HG03108 (cell line): ENCODE data around the gene KREMEN1.
"Not testable (repeated sequence)": the region's sequence is repeated elsewhere in the genome, so short reads cannot be mapped to it uniquely, and the experiment has no call there.

ENCODE experiments used
- ATAC-seq: cut with Tn5 transposase; IDR thresholded peaks from one replicate; pipeline ENCODE4 v1.9.1; 2021; ENCODE audit warnings: moderate library complexity; ENCODE audit not compliant: unreplicated experiment

The KREMEN1 gene

DNA sequence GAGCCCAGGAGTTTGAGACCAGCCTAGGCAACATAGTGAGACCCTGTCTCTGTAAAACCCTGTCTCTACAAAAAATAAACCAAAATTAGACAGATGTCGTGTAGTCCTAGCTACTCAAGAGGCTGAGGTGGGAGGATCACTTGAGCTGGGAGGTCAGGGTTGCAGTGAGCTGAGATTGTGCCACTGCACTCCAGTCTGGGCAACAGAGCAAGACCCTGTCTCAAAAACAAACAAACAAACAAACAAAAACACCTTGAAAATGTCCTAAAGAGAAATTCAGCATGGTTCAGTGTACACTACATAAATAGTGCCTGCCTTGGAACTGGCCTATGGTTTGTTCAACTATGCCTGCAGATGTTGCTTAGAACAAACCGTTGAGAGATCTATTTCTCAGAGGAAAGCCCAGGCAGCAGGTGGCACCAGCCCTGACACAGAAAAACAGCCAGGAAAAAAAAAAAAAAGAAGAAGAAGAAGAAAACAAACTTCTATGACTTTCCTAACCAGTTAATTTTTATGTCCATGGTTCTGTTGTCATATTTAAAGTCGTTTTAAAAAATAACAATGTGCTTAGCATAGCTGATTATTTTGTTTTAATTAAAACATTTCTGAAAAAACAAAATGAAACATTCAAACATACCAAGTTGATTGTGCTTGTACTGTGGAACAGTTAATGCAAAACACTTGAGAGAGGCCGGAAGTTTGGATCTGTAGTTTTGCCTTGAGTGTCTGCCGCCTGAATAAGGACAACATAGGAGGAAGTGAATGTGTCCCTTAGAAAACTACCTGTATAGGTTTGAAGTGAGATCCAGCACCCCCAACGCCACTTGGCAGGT is 5.4 kb downstream of the KREMEN1 start:
- no peak for ATAC-seq

DNA sequence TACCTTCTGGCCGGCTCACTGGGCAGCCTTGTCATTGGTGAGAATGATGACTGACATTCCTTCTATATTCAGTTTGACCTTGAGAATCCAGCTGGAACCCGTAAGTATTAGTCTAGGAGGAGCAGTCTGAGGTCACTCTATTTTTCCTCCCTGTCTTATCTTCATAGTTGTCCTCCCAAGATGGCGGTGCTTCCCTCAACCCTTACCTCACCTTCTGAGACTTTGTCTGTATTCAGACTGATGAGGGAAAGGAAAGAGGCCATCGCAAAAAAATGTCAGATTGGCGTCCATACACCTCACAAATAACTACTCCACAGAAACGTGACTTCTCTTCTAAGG is 6.0 kb downstream of the KREMEN1 start:
- ATAC-seq = no peak

DNA sequence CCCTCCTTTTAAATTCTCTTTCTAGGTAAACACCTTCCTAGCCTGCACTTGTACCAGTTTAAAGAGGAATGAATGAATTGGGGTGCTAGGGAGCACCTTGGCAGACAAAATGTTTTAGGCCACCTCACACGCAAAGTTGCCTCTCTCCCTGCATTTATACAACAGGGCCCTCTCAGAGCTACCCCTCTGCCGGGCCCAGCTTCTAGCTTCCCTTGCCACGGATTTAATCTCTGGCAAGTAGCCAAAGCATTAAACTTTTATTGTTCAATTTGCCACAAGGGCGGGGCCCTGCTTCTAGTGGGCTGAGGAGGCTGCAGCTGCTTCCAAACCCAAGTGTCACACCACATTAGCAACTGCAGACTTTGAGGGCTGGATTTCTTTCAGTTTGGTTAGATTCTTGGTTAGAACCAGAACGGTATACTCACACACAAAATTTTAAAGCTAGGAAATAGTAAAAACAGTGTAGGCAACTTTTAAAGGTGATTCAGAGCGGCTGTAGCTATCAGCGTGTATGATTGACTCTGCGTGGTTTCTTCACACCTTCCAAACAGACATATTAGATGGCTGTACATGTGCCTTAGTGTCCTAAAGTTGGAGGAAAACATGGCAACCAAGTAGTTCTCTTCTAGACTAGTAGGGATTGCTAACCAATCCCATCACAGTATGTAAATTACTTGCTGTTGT is 6.5 kb downstream of the KREMEN1 start:
- ATAC-seq = no peak

DNA sequence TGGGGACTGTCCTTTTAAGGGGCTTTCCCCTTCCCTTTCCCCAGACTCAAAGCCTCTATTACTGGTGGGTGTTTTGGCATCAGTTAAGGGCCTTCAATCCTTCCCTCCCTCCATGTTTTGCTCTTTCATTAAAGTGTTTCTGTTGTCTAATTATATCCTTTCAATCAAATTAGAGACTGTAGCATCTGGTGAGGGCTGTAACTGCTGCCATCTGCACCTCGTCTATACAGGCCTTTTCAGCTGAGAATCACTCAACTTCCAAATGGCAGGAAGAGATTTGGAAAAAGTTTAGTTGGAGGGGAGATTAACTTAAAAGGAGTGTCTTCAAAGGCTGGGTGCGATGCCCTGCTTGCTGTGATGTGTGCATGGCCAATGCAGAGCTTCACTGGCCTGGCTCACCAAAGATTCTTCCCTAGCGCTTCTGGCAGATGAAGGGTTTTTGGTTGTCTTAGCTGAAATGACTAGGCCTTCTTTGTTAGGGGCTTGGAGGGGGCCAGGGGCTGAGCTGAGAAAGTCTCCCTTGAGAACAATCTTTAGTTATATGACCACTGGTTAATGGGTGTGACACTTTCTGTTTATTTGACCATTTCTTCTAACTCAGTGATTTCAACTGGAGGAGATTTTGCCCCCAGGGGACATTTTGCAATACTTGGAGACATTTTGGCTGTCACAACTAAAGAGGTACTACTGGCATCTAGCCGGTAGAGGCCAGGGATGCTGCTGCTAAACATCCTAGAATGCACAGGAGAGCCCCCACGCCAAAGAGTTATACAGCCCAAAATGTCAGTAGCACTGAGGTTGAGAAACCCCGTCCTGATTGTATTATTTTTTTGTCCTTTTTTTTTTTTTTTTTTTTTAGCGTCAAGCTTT is 7.5 kb downstream of the KREMEN1 start:
- ATAC-seq = no peak

DNA sequence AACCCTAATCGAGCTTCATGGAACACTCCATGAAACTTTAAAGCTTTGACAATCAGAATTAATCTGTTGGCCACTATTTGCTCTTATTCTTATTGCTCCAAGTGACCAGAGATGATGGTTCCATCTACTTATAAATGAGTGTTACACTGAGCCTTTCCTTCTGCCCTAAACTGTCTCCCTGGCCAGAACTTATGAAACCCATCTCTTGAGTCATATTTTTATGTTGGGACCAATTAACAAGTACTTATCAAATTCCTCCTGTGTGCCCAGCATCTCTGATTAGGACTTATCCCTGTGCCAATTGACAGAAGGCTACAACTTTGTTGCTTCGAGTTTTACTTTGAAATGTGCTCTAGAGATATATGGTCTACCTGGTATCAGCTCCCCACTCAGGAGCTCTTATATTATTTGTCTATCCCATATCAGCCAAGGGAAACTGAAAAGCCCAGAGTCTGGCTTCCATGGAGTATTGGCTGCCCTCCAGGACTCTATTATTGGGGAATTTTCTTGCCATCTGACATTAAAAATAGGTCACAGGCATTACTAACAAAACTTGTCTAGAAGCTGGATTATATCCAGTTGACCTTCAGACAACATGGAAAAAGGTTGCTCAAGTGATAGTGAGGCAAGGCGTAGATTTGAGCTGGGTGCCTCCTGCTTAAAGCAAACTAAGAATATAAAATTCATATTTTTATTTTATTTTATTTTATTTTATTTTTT is 8.8 kb downstream of the KREMEN1 start:
- no peak for ATAC-seq

DNA sequence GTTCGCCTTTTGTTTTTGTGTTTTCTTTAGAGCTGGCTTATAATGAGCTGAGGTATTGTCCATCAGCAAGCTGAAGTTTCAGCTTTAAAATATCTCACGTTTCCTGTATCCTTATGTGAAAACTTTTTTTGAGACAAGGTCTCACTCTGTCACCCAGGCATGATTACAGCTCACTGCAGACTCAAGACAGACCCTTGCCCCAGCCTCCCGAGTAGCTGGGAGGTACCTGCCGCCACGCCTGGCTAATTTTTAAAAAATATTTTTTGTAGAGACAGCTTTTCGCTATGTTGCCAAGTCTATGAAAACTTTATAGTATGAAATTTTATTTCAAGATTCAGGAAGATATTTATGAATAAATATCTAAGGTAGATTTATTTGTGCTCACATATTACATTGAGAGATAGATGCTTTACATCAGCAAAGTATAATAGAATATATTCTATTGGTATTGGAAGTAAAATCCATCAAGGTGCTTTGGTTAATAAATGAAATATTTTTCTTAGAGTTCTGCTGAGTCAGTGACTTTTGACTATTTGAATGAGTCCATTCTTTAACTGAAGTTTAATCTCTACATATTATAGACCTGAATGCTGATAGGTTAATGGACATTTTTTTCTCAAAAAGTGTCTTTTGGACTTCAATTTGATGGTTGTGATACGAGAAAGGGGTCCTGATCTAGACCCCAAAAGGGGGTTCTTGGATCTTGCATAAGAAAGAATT is 10.2 kb downstream of the KREMEN1 start:
- no peak for ATAC-seq

DNA sequence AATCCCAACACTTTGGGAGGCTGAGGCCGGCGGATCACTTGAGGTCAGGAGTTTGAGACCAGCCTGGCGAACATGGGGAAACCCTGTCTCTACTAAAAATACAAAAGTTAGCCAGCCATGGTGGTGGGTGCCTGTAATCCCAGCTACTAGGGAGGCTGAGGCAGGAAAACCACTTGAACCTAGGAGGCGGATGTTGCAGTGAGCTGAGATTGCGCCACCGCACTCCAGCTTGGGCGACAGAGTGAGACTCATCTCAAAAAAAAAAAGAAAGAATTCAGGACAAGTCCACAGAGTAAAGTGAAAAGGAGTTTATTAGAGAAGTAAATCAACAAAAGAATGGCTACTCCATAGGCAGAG is 10.7 kb downstream of the KREMEN1 start:
- not testable (repeated sequence) for ATAC-seq

DNA sequence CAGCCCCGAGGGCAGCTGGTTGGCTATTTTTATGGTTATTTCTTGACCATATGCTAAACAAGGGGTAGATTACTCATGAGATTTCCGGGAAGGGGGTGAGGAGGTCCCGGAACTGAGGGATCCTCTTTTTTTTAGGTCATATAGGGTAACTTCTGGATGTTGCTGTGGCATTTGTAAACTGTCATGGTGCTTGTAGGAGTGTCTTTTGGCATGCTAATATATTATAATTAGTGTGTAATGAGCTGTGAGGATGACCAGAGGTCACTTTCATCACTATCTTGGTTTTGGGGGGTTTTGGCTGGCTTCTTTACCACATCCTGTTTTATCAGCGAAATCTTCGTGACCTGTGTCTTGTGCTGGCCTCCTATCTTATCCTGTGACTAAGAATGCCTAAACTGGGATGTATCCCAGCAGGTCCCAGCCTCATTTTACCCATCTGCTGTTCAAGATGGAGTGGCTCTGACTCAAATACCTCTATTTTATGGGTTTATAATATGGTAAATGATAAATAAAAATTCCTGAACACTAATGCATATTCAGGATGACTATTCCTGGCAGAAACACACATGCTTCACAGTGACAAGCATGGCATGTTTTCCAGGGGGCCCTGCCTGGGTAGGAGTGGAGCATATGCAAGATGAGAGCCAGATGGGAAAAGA is 11.2 kb downstream of the KREMEN1 start:
- ATAC-seq = no peak

DNA sequence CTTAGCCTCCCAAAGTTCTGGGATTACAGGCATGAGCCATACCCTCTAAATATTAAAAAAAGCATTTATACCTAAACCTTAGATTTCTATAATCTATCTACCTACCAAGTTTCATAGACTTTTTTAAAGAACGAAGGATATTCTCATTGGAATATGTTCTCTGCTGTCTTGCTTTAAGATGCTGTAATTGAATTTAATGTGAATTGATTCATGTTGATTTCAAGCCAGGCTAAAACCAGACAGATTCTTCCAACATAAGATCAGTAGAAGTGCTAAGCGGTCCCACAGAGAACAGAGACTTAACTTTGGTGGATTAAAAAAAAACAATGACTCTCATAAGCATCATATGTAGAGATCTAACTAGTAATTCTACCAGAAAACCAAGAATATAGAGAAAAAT is 14.2 kb downstream of the KREMEN1 start:
- ATAC-seq = no peak

DNA sequence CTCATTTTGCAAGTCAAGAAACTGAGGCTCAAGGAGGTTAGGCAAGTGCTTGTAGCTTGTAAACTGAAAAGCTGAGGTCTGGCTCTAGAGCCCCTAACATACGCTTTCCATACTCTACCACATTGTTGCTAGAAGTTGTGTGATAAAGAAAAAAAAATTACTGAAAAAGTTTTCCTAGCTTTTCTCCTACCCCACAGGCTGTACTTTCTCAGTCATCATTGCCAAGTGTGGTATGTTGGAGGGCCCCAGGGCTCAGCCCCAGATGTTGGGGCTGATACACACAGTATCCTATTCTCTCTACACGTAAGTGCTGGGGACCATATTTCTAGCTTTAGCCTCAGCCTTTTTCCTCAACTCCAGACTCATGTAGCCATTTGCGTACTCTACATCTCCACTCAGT is 16.0 kb downstream of the KREMEN1 start:
- no peak for ATAC-seq

DNA sequence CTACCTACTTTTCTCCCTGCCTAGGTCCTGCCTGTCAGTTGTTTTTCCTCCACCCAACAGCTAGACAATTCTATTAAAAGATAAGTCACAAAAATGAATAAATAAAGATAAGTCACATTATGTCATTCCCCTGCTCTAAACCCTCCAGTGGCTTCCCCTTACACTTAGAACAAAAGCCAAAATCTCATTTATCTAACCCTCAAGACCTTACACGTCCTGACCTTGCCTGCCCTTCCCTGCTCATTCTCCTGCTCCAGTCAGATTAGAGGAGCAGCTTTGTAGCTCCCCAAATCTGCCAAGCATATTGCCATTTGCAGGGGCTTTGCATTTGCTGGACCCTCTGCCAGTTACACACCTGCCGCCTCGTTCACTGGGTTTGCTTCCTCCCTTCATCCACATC is 16.7 kb downstream of the KREMEN1 start:
- no peak for ATAC-seq

DNA sequence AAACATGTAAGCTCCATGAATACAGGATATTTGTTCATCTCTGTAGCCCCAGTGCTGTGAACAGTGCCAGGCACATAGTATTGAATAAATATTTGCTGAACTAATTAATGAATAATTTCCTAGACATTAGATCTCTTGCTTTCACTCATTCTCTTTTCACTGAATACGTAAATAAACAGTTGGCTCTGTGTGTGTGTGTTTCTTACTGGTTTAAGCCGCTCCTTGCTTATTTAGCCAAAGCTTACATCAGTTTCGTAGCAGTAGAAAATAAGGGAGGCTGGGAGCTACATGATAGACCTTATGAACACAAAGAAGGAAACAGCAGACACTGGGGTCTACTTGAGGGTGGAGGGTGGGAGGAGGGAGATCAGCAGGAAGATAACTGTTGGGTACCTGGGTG is 17.2 kb downstream of the KREMEN1 start:
- no peak for ATAC-seq

DNA sequence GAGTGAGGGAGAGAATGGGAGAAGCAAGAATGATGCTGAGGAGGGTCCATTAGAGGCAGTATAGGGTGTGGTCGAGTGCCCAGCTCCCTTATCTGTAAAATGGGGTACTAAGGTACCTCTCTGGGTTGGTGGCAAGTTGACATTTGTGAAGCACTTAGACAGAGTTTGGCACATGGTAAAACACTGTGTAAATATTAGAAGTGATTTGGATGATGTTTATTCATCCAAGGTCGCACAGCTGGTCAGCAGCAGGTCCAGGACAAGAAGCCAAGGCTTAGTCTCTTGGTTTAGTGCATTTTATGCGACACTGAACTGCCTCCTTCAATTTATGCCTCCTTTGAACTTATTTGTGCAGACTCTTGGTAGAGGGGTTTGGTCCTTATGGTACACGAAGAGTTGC is 19.4 kb downstream of the KREMEN1 start:
- ATAC-seq = no peak

DNA sequence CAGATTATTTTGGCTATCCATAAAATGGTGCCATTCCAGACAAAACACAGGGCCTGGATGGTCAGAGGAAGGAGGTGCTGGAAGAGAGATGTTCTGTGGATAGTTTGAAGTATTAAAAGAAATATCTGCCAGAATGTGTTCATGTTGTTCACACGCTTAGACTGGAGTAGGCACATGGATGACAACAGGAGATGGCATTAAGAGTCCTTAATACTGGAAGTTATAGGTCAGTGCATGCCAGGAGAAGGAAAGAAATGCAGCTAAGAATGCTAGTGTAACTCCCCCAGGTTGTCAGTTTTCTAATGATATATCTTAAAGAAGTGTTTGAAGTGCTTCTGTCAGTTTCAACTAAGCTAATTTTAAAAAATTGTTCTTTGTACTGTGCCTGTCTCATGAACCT is 20.2 kb downstream of the KREMEN1 start:
- no peak for ATAC-seq

DNA sequence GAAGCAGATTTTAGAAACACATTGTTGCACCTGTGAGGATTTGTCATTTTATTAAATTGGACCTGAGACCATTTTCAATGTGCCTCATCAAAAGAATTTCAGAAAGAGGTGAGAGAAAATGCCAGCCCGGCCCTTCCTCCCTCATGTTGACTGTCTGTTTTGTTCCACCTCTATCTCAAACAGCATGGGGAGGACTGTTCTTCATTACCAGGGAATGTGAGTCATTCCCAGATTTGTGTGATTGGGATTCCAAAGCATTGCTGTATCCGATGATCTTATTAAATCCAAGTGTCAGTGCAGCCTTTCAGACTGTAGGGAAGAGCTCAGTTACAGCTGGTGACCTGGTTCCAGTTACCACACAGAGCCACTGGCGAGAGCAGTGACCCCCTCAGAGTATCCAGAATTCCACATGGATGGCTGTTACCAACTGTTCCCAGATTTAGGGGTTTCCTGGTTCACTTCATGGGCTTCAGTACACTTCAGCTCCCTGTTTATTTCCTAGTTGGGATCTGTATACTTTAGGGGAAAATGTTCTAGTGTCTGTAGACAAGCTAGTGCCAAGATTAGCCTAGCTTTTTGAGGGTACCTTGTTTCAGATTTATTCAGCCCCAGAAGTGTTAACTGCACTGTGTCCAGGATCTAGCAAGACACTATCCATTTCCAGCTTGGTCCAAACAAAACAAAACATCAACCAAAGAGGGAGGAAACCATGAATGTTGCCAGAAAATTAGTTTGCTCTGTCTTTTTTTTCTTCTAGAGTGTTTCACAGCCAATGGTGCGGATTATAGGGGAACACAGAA is 20.9 kb downstream of the KREMEN1 start:
- ATAC-seq = no peak

DNA sequence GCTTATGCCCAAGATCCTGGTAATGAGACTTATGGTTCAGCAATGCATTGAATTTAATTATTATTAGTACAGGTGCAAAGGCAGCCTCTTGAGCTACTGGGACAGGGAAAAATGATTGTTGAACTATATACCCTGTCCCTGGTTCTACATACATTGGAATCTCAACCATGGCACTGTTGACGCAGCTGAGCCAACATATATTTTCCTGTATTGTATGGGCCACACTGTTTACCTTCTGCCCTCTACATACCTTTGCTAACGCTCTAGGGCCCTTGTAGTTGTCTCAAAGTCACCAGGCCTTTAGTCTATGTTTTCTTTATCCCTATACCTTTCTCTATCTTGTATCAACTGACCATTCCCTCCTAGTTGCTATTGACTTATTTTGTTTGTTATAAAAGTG is 22.6 kb downstream of the KREMEN1 start:
- ATAC-seq = no peak

DNA sequence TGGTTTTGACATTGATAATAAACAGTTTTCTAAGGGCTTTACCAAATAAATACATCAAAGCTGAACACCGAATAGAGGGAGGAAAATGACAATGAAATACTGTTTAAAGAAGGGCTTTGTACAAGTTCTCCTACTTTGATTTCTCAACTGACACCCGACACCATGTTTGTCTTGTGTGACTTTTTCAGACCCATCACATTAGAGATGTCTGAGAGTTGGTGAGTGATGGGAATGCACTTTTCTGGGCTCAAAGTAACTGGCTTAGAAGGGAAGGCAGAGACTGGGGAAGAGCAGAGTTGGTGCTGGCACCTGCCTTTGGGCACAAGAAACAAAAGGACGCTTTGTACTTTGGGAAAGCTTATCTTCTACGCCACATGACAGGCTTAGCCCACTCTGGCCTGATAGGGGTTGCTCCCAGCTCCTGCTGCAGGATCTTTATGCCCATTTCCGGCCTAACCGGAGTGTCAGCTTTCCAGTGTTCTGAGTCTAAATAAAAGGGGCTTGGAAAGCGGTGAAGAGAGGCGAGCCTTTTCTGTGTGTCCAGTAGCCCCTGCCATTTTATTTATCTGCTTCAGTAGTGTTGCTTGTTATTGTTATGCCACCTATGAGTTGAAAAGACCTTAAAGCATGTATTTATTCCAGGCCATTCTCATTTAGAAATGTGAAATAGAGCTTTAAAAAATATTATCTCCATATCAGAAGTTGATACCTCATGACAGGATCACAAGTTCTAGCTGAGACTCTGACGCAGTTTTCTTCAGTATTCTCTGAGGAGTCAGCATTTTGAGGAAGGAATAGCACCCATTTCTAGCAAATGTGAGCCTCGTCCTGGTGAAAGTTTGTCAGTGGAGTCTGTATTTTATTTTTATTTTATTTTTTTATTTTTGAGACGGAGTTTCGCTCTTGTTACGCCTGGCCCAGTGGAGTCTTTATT is 24.2 kb downstream of the KREMEN1 start:
- ATAC-seq = no peak

DNA sequence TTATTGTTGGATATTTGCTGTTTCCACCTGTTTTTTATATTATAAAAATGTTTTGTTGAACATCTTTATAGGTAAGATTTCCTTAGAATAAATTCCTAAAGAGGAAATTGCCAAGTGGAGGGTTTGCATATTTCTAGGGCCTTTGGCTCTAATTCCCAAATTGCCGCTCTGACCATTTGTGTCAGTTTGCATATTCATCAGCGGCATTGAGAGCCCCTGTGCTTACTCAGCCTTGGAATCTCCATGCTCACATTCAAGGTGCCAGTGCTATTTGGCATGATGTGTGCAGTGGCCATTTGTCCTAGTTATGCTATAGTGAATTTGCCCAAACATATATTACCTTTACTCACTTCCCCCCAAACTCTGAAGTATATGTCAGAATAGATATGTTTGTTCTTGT is 25.5 kb downstream of the KREMEN1 start:
- no peak for ATAC-seq
